ENCODE results near the gene VSTM4. TPM values are rescaled to one million over a fixed set of nuclear protein-coding genes. Genes with fewer than 3 reads are reported as not detected.

The VSTM4 gene
- total and polyA plus RNA-seq, 9 donors = 17.3 to 68.9 (median 42.9) TPM

DNA sequence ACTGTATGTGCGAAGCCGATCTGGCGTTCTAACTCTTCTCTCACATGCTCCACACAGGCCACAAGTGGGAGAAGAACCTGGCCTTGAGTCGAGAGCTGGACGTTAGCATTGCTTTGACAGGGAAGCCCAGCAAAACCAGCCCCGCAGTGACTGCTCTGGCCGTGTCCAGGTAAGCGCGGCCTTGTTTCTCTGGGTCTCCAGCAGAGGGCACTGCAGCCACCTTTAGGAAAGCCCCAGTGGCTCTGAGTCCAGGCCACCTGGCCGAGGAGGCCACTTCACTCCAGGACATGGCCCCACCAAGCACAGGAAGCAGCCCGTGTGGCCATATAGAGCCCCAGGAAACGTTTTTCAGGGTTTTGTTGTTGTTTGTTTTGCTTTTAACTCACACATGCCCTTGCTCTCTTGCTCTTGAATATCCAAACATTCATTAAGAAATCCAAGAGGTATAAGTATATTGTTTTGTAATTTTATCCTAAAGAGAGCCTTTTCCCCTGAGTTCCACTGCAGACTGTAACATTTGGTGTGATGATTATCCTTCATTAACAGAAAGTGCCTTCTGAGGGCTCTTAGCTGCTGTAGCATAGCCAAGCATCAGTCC, 133.9 kb downstream of the VSTM4 start:
- Histone ChIP-seq H3K9me3 (no peaks in the 10 kb centered on the region), H3K27ac (no peak overlapping the region), H3K4me1 (ENCODE audit: insufficient read depth) (peaks cover 6% of the 10 kb centered on the region), H3K27me3 (no peaks in the 10 kb centered on the region), H3K4me3 (no peak overlapping the region), H3K36me3 (no peaks in the 10 kb centered on the region)
- intact Hi-C loops (cut with DNase I) = loop anchor here (5.0 to 10.0 kb wide), 3 partner anchors 176 to 533 kb away; no protein-coding TSS in a partner anchor
- 28 to 33% (median 30%) methylated on average over 12 of the region's 12 CpGs for WGBS, 3 donors
- DNase-seq = peak; percentile 51 to 73 (median 65)
- TF ChIP-seq, protein P1, sequence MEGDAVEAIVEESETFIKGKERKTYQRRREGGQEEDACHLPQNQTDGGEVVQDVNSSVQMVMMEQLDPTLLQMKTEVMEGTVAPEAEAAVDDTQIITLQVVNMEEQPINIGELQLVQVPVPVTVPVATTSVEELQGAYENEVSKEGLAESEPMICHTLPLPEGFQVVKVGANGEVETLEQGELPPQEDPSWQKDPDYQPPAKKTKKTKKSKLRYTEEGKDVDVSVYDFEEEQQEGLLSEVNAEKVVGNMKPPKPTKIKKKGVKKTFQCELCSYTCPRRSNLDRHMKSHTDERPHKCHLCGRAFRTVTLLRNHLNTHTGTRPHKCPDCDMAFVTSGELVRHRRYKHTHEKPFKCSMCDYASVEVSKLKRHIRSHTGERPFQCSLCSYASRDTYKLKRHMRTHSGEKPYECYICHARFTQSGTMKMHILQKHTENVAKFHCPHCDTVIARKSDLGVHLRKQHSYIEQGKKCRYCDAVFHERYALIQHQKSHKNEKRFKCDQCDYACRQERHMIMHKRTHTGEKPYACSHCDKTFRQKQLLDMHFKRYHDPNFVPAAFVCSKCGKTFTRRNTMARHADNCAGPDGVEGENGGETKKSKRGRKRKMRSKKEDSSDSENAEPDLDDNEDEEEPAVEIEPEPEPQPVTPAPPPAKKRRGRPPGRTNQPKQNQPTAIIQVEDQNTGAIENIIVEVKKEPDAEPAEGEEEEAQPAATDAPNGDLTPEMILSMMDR (IDR thresholded peaks at IDR 0.05) = peak; percentile 64 to 74 (median 74)
- no peak for TF ChIP-seq EP300 (IDR thresholded peaks at IDR 0.05)

GRCh38 chr10:48978318-48978717, 137.0 kb downstream of the VSTM4 start:
- TF ChIP-seq, protein P1 (IDR thresholded peaks at IDR 0.05) = no peak
- TF ChIP-seq EP300 (IDR thresholded peaks at IDR 0.05) (no peak), POLR2A (IDR thresholded peaks at IDR 0.05) (no peak)
- Histone ChIP-seq H3K27ac (no peak overlapping the region), H3K9me3 (no peaks in the 10 kb centered on the region), H3K36me3 (no peaks in the 10 kb centered on the region), H3K4me1 (ENCODE audit: insufficient read depth) (peaks cover 4% of the 10 kb centered on the region), H3K27me3 (no peaks in the 10 kb centered on the region), H3K4me3 (no peak overlapping the region)
- intact Hi-C loops (cut with DNase I) = loop anchor here in 2 of 4 donors (5.0 to 10.0 kb wide), 2 partner anchors 194 to 536 kb away; no protein-coding TSS in a partner anchor
- 83 to 95% (median 86%) methylated on average over 5 of the region's 5 CpGs for WGBS, 3 donors
- no peak for DNase-seq

DNA sequence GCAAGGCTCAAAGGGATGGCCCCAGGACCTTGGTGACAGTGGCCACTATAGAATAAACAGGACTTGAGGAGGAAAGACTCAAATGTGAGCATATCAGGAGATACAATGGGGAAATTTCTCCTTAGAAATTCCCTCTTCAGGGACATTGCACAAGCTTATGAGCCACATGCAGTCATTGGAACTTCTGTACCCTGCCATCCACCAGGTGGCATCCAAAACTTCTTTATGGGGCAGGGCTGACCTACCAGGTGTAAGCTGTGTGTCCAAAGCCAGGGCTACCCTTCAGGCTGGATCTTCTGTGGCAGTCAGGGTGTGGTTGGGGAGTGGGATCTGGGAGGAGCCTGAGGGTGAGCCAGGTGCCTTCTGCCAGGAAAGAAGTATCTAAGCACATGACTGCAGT, 139.1 kb downstream of the VSTM4 start:
- intact Hi-C loops (cut with DNase I) = loop anchor here in 2 of 4 donors (5.0 to 10.0 kb wide), 2 partner anchors 196 to 539 kb away; no protein-coding TSS in a partner anchor
- no peak overlapping the region for H3K27ac ChIP-seq
- H3K9me3 ChIP-seq = no peaks in the 10 kb centered on the region
- no peaks in the 10 kb centered on the region for H3K36me3 ChIP-seq
- no peaks in the 10 kb centered on the region for H3K27me3 ChIP-seq
- peaks cover under 1% of the 10 kb centered on the region for H3K4me1 ChIP-seq (ENCODE audit: insufficient read depth)
- no peak overlapping the region for H3K4me3 ChIP-seq
- TF ChIP-seq POLR2A (IDR thresholded peaks at IDR 0.05) (no peak), EP300 (IDR thresholded peaks at IDR 0.05) (no peak)
- TF ChIP-seq, protein P1 (IDR thresholded peaks at IDR 0.05) = no peak
- DNase-seq = peak in 1 of 5 donors; percentile 17

GRCh38 chr10:48974510-48975156, 140.7 kb downstream of the VSTM4 start:
- TF ChIP-seq POLR2A (IDR thresholded peaks at IDR 0.05) = no peak
- TF ChIP-seq, protein P1 (IDR thresholded peaks at IDR 0.05) = no peak
- TF ChIP-seq EP300 (IDR thresholded peaks at IDR 0.05) = no peak
- no peaks in the 10 kb centered on the region for H3K4me1 ChIP-seq (ENCODE audit: insufficient read depth)
- H3K27me3 ChIP-seq = no peaks in the 10 kb centered on the region
- no peak overlapping the region for H3K27ac ChIP-seq
- intact Hi-C loops (cut with DNase I) = loop anchor here in 2 of 4 donors (5.0 to 10.0 kb wide), 2 partner anchors 198 to 540 kb away; no protein-coding TSS in a partner anchor
- no peaks in the 10 kb centered on the region for H3K9me3 ChIP-seq
- no peaks in the 10 kb centered on the region for H3K36me3 ChIP-seq
- no peak for DNase-seq
- no peak overlapping the region for H3K4me3 ChIP-seq
- WGBS, 3 donors = 93 to 94% (median 93%) methylated on average over 12 of the region's 12 CpGs

Measured in ovary (tissue), 9 donors.